CD4-positive, alpha-beta T cell treated with Interleukin-17A for 4 hours (primary cell): ENCODE measurements around the gene FAM81B.
"Not testable (repeated sequence)": the region's sequence is repeated elsewhere in the genome, so short reads cannot be mapped to it uniquely, and the experiment has no call there.

Experiments
- DNase-seq: peaks from one replicate; pipeline ENCODE4 v3.0.0-alpha.2; 2020; ENCODE audit warnings: mixed read lengths

The FAM81B gene, protein sequence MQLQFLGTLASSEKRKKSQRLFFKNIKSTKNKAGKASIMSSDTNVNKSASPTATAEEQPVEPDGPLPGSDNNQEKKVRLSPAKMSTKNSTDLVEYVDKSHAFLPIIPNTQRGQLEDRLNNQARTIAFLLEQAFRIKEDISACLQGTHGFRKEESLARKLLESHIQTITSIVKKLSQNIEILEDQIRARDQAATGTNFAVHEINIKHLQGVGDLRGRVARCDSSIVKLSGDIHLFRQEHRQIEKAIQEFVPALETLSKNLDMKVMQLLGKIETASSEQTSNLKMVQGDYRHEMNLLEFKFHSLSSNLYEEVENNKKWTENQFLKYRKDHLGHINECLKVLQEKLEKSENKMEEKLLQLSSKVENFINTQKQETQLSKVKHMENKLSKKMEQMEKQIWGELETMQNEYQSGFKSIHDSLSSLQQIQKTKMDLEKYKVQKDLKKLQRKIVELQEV

GRCh38 chr5:95390812-95391492 is at the start of gene FAM81B:
TSS of gene FAM81B (plus strand) at chr5:95391366. CDS start at chr5:95391390, 24 bp downstream.
- DNase-seq = no peak

DNA sequence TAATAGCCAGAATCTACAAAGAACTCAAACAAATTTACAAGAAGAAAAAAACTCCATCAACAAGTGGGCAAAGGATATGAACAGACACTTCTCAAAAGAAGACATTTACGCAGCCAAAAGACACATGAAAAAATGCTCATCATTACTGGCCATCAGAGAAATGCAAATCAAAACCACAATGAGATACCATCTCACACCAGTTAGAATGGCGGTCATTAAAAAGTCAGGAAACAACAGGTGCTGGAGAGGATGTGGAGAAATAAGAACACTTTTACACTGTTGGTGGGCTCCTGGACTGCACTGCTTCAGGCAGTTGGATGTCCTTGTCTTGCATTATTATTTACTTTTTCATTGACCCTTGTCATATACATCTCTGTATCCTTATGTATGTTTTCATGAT is 49.7 kb upstream of the FAM81B start:
- DNase-seq = not testable (repeated sequence)

- no peak for DNase-seq
These were observed 43.6 kb upstream of the FAM81B start for GRCh38 chr5:95347506-95348120.

DNA sequence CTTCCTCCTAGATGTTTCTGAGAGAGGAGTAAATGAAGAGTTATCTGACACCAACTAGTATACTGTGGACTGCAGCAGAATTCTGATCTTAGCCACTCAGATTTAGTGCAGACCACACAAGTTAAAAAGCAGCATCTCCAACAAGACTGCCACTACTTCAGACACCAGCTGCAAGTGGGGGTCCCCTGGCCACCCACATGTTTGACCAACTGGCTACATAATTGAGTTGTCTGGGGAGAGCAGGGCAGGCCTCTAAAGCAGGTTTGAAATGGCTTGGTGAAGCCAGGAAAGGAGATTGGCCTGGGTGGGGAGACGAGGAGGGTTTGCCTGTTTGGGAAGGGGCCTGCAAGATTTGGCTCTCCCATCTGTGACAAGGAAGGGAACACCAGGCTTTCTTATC is 40.5 kb upstream of the FAM81B start:
- no peak for DNase-seq

GRCh38 chr5:95352691-95353090 is 38.5 kb upstream of the FAM81B start:
- no peak for DNase-seq

- no peak for DNase-seq
These were observed 32.8 kb upstream of the FAM81B start for GRCh38 chr5:95358320-95358719.

- DNase-seq = no peak
These were observed 32.3 kb upstream of the FAM81B start for GRCh38 chr5:95358848-95359247.

DNA sequence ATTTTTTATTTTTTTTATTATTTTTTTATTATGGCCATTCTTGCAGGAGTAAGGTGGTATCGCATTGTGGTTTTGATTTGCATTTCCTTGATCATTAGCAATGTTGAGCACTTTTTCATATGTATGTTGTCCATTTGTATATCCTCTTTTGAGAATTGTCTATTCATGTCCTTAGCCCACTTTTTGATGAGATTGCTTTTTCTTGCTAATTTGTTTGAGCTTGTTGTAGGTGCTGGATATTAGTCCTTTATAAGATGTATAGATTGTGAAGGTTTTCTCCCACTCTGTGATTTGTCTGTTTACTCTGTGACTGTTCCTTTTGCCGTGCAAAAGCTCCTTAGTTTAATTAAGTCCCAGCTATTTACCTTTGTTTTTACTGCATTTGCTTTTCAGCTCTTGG is 30.5 kb upstream of the FAM81B start:
- DNase-seq = not testable (repeated sequence)

GRCh38 chr5:95365302-95366095 is 25.7 kb upstream of the FAM81B start:
- DNase-seq = no peak

DNA sequence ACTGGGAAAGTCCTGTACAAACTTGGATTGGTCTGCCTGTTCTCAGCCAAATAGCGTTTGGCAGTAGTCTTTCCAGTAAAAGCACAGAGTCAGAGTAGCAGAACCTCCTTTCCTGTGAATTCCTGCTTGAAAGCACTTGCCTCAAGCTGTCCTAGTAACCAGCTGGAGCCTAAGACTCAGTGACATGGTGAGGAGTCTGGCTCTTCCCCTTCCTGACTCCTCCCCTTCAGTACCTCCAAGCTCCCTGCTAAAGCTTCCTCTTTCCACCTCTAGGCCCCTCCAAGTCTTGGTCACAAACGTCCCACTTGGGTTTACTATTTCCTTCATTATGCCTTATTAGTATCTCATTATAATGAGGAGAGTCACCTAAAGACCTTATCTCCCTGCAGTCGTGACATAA is 21.4 kb upstream of the FAM81B start:
- no peak for DNase-seq

DNA sequence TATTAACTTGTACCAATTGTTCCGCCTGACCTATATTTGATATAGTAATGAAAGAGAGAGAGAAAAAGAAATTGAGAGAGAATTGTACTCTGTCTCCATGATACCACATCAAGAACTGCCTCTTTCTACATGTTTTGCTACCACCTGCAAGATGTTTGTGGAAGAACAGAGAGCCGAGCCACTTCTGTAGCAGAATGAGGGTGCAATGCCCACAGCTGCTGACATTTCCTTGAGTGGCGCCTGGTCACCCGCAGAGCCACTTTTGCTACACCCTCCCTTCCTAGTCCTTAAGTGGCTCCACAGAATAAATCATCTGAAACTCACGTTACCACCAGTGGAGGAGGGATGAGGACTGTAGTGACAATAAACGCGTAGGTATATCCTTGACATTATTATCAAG is 17.1 kb upstream of the FAM81B start:
- no peak for DNase-seq

DNA sequence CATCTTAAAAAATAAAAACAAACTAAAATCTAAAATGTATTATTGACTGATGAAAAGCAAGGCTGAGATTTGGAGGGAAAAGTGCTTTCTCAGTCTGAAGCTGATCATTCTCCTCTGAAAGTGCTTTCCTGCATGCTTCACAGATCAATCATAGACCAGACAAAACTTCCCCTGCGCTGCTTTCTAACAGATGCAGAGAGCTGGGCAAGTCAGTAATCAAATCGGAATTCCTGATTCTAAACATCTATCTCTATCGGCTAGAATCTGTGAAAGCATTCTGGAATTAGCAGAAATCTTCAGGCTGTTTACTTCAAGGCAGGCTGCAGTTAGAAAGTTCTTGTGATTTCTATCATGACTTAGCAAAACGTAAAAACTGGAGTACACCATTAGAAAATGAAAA is 15.6 kb upstream of the FAM81B start:
- no peak for DNase-seq

DNA sequence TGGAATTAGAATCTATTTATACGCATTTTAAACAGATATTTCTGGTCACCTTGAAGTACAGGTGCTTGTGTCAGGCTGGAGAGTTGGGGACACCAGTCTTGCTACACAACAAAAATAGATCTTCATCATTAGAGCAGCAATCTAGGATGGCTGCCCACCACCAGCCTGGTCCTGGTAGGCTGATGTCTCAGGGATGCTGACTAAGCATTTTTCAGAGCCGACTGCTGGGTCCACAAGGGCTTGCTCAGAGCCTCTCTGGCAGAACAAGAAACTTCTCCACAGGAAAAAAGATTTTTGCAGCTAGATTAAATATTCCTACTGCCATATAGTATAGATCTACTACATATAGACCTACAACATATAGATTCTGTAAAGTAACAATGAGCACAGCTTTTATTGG is 12.0 kb upstream of the FAM81B start:
- no peak for DNase-seq

DNA sequence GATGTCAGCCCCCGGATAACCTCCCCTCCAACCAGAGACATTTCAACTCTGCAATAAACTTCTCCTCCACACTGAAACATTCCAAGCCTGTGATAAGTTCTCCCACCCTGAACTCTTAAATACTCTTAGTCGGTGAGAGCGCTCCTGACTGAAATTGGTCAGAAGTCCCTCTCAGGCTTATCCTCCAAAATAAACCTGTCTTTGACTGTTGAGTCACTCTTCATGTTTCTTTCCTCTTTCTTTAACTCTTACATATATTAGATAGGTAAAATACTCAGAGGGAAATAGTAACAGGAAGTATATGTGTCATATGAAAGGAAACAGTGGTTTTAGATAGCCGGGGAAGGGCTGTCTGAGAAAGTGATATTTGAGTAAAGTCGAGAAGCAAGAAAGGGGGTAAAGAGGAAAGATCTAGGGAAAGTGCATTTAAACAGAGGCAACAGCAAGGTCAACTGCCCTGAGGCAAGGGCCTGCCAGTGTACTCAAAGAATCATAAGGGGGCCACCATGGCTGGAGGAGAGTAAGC is 11.0 kb upstream of the FAM81B start:
- DNase-seq = no peak

GRCh38 chr5:95382801-95383200 is 8.4 kb upstream of the FAM81B start:
- no peak for DNase-seq

- DNase-seq = no peak
These were observed 6.5 kb upstream of the FAM81B start for GRCh38 chr5:95384485-95385213.

GRCh38 chr5:95385334-95385733 is 5.8 kb upstream of the FAM81B start:
- no peak for DNase-seq

DNA sequence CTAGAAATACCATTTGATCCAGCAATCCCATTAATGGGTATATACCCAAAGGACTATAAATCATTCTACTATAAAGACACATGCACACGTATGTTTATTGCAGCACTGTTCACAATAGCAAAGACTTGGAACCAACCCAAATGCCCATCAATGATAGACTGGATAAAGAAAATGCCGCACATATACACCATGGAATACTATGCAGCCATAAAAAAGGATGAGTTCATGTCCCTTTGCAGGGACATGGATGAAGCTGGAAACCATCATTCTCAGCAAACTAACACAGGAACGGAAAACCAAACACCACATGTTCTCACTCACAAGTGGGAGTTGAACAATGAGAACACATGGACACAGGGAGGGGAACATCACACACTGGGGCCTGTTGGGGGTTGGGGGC is 799 bp downstream of the FAM81B start:
- not testable (repeated sequence) for DNase-seq

DNA sequence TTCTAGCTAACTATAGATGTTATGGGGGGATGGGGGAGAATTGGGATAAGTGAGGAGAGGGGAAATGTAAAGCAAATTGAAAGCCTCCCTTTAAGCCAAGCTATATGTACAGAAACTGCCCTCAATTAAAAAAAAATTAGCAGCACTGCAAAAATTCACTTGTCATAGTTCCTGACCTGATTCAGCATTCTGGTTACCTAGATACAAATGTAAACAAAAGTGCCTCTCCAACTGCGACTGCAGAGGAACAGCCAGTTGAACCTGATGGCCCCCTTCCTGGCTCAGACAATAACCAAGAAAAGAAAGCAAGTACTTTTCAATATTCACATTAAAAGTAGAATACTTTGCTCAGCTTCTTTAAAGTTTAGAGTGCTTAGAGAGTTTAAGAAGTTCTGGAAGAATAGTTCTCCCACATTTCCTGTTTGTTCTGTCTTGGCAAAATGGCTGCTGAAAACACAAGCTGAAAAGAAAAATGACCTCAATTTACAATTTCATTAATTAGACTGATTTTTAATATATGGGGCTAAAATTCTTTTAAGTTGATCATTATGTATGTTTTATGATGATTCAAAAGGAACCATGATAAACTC is 1.5 kb downstream of the FAM81B start:
- DNase-seq = no peak

DNA sequence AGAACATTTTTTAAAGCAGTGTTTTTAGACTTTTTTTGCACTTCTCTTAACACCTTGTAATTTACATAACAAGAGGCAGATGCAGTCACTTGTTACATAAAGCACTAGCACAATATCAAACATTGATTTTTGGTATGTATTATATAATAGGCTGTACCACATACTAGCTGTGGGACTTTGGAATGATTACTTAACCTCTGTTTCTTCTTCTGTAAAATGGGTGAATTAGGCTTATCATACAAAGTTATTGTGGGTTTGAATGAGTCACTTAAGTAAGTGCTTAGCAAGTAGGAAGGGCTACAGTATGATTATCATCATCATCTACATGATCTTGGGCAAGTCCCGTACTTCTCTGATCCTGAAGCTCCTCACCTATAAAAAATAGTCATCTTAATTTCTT is 2.1 kb downstream of the FAM81B start:
- no peak for DNase-seq

DNA sequence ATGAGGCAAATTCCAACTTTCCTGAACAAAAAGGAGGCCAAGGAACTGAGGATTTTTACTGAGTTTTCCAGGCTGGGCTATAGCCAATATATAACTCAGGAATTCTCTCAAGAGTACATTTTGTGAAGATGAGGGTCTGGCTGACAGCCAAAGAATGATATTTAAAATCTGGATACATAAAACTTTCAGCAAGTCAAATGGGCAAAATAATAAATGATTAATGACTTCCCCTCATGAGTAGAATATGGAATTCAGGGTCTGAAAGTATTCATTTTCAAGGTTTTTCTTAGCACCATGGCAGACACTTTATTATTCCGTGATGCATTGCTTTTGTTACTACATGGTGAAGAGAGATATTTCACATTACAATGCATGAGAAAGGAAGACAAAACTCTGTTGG is 7.8 kb downstream of the FAM81B start:
- DNase-seq = no peak

GRCh38 chr5:95401626-95402025 is 10.5 kb downstream of the FAM81B start:
- DNase-seq = no peak
